Activated CD4-positive, alpha-beta T cell treated with anti-CD3 and anti-CD28 coated beads, Interleukin-2, Interleukin-4, amounts not matched to agents 100 ng/mL and 50 ng/mL, durations not matched to agents 16 hours and 8 hours (primary cell): ENCODE measurements around the gene PPM1D.
A peak's percentile ranks its signal among the peaks of the same experiment; 100 is the strongest.
"Not testable (repeated sequence)": the region's sequence is repeated elsewhere in the genome, so short reads cannot be mapped to it uniquely, and the experiment has no call there.

ENCODE experiments used
- DNase-seq: peaks from one replicate; pipeline ENCODE4 v3.0.0-alpha.2; 2020; ENCODE audit warnings: low spot score

Gene PPM1D

DNA sequence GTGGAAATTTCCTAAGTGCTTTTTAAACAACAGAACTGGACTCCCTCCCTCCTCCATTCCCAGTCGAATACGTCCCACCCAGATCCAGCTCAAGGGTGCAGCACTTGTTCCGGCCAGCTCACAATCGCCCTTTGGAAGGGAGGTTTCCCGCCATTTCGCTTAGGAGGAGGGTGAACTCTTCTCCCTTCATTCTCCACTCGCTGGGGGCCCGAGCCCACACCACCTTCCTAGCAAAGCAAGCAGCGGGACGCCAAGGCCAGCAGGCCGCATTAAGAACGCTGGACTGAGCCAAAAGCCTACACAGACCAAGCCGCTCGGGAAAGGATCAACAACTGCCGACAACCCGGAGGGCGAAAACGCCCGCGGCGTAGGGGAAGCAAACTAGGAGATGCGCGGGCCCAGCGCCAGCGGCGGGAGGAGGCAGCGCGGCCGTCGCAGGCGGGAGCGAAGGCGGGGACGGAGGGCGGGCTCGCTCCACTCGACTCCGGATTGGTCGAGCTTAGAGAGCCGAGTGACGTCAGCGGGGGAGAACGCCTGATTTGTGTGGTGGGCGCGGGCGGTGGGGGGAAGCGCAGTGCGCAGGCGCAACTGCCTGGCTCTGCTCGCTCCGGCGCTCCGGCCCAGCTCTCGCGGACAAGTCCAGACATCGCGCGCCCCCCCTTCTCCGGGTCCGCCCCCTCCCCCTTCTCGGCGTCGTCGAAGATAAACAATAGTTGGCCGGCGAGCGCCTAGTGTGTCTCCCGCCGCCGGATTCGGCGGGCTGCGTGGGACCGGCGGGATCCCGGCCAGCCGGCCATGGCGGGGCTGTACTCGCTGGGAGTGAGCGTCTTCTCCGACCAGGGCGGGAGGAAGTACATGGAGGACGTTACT is at the start of gene PPM1D:
Gene PPM1D (plus strand): TSS at position 574 of the 870 bp plus-strand sequence. CDS start 222 bp downstream, at position 796.
- DNase-seq = peak; percentile 98

DNA sequence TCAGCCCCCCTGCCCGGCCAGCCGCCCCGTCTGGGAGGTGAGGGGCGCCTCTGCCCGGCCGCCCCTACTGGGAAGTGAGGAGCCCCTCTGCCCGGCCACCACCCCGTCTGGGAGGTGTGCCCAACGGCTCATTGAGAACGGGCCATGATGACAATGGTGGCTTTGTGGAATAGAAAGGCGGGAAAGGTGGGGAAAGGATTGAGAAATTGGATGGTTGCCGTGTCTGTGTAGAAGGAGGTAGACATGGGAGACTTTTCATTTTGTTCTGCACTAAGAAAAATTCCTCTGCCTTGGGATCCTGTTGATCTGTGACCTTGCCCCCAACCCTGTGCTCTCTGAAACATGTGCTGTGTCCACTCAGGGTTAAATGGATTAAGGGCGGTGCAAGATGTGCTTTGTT is 47.7 kb upstream of the PPM1D start:
- not testable (repeated sequence) for DNase-seq

DNA sequence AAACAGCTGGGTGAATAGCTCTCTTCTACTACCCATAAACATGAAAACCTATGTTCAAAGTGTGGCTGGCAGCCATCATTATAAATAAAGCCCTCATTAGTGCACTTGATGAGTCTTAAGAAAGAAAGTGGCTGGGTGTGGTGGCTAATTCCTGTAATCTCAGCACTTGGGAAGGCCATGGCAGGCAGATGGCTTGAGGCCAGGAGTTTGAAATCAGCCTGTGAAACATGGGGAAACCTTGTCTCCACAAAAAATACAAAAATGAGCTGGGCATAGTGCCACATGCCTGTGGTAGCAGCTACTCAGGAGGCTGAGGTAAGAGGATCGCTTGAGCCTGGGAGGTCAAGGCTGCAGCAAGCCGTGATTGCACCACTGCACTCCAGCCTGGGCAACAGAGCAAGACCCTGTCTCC is 45.6 kb upstream of the PPM1D start:
- DNase-seq = no peak

DNA sequence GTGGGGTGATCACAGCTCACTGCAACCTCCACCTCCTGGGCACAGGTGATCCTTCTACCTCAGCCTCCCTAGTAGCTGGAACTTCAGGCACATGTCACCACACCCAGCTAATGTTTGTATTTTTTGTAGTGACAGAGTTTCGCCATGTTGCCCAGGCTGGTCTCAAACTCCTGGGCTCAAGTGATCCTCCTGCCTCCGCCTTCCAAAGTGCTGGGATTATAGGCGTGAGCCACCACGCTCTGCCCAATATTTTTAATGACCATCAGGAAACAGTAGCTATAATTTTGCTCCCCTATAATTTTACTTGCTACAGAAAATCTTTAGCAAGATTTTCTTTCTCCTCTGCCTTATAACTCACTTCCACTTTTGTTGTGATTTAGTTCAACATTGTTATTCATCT is 44.2 kb upstream of the PPM1D start:
- no peak for DNase-seq

DNA sequence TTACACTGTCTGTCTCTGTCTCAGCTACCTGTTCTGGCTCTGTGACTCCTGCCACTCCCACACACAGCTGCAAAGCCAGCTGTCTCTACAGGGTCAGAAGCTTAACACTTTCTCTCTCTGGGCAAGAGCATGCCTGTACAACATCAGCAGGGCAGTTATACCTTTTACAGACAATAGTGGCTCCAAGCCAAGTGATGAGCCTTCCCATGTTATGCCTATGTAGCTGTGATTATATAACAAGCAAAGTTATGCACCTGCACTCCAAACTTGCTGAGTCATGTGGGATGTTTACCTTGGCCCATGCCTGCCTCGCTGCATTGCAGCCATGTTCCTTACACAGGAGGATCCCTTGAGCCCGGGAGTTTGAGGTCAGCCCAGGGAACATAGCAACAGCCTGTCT is 42.2 kb upstream of the PPM1D start:
- DNase-seq = no peak

DNA sequence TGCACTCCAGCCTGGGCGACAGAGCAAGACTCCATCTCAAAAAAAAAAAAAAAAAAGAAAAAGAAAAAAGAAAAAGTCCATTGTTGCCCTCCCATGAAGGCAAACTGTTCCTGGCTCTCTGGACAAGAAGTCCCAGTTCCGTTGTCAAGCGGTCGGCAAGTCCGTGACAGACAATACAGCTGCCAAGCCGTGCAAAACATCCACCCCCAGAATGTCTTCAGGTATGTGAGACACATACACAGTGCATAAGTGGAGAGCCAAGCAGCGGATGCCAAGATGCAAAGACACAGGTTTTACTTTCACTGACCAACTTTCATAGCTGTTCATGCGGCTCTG is 40.4 kb upstream of the PPM1D start:
- DNase-seq = no peak

DNA sequence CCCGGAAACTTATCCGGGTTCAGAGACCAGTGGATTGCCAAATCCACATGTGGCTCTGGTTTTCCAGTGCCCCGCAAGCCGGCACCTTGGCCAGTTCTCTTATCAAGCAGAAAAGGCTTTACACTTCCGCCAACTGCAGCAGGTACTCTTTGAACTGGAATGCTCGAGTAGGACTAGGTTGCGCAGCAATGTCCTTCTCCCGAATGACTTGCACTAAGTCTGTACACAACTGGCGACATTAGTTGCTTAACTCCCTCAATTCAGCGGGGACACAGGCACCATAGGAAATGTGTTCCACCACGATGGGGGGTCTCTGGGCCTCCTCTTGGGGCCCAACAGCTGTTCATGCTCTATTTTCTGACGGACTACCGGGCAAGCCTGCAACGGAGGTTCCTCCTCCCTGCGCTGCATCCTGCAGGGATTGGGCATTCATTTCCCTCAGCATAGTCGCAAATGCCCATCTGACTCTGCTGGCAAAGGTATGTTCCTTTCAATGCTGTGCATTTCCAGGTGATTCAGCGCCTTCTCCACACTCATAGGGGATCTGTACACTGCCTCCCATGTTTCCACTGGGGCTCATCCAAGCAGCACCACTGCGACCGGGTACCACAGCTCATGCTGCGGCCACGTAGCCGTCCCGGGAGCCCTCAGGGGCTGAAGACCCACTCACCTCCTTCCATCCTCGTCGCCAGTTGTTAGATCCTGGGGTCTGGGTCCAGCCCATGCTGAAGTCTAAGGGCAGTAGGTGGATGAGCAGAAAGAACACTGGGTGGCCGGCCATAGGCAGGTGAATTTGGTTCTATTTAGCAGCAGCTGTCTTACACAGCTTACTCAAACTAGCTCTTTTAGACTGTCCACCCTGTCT is 39.8 kb upstream of the PPM1D start:
- no peak for DNase-seq

DNA sequence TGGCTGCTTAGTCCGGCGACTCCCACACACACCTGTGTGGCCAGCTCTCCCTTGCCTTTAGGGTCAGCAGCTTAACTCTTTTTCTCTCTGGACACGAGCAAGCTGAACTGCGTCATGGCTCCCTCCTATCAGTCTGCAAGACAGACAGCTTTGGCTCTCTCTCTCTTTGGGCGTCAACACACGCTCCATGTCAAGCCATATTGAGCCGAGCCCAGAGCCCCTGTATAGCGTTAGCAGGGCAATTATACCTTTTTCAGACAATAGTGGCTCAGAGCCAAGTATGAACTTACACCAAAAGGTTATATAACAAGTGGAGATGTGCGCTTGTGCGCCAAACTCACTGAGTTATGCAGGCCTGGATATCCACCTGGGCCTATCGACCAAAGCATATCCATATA is 39.1 kb upstream of the PPM1D start:
- DNase-seq = no peak

DNA sequence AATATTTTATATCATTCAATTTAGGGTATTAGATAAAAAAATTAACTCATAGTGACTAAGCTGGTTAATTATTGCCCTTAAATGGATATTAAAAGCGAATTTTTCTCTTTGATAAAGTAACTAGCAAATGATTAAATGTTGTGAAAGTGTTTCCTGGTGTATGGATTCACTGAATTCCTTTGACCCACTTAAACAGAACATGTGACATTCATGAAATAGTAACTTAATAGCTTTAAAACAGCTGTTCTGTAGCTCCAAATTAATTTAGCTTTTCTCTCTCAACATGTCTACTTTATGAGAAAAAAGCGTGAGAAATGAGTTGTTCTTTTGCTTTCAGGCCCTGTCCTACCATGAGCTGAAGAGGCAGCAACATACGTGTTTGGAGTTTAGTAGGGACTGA is 37.6 kb upstream of the PPM1D start:
- DNase-seq = no peak

DNA sequence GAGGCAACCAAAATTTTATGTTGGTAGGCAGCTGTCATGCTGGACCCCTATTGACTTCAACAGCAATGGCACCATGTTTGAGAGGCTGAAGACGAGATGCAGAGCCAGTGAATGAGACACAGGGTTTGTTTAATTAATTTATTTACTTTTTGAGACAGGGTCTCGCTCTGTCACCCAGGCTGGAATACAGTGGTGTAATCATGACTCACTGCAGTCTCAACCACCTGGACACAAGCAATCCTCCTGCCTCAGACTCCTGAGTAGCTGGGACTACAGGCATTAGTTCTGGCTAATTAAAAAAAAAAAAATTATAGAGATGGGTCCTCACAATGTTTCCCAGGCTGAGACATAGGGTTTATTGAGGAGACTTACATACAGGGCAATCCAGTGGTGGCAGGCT is 36.2 kb upstream of the PPM1D start:
- no peak for DNase-seq

DNA sequence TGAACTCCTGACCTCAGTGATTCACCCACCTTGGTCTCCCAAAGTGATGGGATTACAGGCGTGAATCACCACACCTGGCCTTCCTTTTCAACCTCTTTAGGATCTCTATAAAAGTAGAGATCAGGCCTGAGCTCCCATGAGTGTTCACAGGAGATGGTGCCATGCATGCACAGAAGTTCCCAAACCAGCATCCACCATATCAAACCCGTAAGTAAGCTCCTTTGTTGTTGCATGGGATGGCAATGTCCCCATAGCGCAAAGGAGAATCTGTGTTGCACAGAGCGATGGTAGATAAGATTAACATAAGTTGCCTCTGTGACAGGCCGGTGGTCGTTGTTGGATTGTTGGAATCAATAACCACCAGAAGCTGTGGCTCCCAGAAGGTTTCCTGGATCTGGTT is 34.8 kb upstream of the PPM1D start:
- DNase-seq = no peak

DNA sequence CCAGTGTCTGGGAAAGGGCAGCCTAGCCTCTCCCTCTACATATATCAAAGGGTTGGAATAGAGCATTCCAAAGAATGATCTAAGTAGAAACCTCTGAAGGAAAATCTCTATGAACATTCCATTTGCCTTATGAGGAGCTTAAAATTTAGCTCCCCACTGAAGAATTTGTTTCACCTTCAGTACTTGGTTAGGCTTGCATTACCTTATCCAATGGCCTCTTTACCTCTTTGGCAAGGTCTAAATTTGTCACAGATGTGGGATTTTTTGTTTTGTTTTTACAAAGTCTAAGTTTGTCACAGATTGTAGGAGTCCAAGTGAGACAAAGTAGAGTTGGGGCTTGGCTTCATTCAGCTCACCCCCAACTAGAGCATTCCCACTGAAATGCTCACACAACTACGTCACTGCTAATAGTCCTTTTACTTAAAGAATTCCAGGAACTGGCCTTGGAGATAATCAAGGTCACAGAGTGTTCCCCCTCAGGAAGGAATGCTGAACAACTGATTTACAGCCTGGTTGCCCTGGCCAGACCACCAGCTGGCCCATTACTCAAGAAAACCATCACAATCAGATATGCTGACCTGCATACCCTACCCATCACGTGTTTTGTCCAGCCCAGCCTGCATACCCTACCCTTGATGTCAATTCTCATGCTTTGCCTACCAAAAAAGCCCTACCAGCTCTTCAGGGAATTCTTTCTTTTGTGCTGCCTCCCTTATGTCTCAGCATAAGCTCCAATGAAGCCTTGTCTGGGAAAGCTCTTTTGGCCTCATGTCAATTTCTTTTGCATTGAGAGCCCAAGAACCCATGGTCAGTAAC is 26.5 kb upstream of the PPM1D start:
- DNase-seq = no peak

DNA sequence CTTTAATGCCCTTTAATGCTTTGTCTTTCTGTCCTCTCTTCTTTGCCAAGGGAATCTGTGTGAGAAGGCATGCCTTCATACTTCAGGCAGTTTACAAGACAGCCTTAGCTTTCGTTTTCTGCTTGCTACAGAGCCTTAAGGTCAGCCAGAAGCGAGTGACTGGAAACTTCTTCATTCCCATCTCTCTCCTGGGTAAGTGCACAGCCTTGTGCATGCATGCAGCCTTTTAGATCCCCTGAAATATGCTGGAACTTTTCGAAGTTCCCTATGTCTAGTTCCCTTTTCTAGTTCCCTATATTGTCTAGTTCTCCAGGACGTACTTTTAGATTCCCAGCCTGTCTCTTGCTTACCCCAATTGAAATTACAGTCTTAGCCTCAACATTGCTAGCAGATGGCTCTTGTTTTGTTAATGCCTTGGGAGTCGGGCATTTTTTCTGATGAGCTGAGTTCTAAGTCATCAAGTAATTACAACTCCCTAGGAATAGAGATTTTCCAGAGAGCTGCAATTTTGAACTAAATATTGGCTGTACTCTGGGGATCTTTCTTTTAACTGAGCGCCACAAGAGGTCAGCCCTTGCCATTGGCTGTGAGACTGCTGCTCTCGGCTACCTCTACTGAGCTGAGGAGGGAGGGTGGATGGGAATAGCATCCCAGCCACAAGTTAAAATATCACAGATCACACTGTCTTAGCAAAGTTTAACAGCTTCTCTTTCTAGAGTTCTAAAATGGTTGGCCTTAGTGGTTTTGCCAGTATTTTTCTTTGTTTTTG is 22.7 kb upstream of the PPM1D start:
- DNase-seq = no peak

DNA sequence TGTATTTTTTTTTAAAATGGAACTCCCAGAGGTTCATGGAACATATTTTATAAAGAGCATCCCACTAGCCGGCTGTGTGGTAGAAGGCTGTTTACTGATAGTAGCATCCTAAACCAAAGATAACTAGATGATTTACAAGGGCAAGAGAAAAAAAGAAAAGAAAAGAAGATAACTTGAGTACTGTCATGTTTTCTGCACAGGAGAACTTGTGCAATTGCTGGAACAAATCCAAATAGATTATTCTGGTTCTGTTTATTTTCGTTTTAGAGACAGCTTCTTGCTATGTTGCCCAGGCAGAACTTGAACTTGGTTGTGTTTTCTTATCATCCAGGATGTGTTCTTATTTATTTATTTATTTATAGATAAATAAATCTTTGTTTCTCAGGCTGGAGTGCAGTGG is 20.9 kb upstream of the PPM1D start:
- DNase-seq = no peak

DNA sequence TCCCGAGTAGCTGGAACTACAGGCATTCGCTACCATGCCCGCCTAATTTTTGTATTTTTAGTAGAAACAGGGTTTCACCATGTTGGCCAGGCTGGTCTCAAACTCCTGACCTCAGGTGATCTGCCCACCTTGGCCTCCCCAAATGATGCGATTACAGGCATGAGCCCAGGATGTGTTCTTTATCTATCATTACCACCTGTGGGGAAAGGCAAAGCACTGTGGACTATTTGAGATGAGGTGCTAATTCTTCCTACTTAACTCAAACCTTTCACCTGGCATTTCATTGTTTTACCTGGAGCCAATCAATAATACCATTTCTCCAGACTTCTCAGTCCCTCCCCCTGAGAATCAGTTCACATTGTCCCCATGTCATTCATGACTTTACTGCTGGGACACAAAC is 20.4 kb upstream of the PPM1D start:
- no peak for DNase-seq

DNA sequence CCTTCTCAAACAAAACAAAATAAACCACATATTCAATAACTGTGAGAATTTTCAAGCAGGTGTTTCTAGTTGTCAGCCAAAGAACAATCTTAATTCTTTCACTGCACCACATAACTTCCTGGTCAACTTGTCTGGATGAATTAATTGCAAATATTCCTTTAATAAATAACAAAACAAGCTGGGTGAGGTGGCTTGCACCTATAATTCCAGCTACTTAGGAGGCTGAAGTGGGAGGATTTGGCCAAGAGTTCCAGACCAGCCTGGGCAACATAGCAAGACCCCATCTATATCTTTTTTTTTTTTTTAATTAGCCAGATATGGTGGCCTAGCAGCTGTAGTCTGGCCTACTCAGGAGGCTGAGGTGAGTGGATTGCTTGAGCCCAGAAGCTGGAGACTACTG is 17.0 kb upstream of the PPM1D start:
- no peak for DNase-seq

DNA sequence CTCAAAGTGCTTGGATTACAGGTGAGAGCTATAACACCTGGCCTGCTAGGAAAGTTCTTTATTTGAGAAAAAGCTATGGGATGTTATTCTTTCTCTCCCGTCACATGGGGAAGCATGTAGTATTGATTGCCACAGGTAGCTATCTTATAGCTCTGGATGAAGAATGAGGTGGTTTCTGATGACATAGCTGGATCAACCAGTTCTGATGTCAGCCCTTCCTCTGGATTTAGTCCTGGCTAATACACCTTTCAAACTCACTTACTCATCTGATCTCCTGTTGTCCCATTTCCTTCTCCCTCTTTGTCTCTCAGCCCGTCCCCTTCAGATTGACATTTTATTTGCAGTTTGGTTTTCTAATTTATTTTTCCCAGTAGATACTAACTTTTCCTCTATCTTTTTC is 14.1 kb upstream of the PPM1D start:
- no peak for DNase-seq

DNA sequence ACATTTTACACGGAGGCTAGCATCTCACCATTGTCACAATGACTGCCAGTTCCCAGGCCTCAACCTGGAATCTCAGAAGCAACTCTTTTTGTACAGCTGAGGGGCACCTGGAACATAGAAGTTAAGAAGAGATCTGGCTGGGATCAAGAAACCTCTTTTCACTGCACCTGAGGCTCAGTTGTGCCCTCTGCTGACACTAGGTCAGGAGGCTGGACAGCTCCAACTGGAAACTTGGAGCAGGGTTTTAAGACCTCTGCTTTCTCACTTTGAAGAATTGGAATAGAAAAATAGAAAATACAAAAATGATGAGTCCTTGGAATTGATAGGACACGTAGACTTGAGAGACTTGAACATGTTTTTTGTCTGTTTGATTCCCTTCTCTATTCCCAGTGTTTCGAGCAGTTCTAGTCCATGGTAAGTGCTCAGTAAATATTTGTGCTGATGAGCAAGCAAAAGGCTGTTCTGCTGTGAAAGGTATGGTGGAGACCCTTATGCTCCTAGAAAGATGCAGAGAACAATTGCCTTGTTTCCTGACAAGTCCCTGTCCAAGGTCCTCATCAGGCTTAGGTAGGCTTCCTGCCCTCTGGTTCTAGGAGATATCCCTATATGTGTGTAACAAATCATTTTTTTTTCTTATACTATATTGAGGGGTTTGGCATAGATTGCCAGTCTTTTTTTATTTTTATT is 13.6 kb upstream of the PPM1D start:
- DNase-seq = no peak

DNA sequence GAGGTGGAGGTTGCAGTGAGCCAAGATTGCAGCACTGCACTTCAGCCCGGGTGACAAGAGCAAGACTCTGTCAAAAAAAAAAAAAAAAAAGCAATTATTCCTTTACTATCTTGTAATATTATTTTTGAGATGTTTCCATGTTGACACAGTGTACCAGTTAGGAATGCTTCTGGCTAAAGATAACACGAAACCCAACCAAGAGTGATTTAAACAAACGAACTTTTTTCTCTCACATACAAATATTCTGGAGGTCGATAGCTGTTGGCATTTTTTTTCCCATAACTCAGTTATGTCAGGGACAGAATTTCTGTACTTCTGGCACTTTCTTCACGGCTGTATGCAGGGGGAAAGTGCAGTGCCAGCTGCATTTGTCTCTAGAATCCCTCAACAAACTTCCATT is 9.9 kb upstream of the PPM1D start:
- DNase-seq = no peak

DNA sequence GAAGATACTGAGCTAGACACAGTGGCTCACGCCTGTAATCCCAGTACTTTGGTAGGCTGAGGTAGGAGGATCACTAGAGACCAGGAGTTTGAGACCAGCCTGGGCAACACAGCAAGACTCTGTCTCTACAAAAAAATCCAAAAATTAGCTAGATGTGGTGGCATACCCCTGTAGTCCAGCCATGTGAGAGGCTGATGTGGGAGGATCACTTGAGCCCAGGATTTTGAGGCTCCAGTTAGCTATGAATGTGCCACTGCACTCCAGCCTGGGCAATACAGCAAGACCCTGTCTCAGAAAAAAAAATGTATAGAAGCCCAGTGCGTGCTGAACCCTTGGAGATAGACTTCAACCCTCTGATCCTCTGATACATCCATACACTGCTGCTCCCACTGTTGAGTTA is 7.2 kb upstream of the PPM1D start:
- no peak for DNase-seq

DNA sequence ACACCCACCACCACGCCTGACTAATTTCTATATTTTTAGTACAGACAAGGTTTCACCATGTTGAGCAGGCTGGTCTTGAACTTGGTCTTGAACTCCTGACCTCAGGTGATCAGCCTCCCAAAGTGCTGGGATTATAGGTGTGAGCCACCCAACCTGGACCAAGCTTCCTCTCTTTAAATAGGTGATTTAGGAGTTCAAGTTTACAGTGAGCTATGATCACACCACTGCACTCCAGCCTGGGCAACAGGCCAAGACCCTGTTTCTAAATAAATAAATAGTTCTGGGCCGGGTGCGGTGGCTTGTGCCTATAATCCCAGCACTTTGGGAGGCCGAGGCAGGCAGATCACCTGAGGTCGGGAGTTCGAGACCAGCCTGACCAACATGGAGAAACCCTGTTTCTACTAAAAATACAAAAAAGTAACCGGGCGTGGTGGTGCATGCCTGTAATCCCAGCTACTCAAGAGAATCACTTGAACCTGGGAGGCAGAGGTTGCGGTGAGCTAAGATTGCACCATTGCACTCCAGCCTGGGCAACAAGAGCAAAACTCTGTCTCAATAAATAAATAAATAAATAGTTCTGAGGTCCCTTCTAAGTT is 6.5 kb upstream of the PPM1D start:
- DNase-seq = not testable (repeated sequence)
